ENCODE results near the gene POP4. TPM values are rescaled to one million over a fixed set of nuclear protein-coding genes. Genes with fewer than 3 reads are reported as not detected.

The POP4 gene
- total and polyA plus RNA-seq, 2 donors (not counting 3 experiments of a cell fraction or from before 2014, with no cell fraction given): 56.2 to 64.4 TPM

DNA sequence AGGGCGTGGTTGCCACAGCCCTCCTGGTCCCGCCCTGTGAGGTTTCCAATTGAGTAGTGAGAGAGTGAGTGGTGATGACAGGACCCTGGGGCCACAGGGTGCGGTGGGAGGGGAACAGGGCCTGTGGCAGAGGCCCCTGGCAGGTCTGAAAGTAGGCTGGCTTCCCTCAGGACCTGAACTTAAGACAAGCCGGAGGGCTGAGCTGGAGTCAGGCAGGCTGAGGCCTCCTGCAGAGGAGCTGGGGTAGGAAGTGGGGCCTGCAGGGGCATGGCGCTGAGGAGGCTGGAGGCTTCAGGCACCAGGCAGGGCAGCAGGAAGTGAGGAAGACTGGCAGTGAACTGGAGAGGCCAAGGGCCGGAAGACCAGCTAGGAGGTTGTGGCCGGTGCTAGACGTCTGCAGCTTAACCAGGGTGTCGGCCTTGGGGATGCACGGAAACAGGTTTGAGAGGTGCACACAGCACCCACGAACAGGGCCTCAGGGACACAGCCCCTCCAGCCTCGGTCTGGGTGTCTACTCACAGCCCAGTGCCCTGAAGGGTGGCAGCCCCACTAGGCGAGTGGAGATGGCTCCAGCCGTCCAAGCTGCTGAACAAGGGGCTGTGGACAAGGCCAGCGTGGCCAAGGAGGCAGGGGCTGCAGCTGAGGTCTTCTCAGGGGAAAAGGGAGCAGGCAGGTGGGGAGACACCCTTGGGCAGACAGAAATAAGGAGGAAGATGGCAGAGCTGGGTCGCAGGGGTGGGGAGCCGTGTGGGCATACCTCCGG is 17.8 kb downstream of the POP4 start:
- dilution Hi-C loops (cut with MboI; ENCODE audit: extremely low pct_ligation_motif_present, low sequenced_read_pairs): no loop called here

More for the DNA sequence above, 17.8 kb downstream of the POP4 start:
- Histone ChIP-seq H3K27me3 (ENCODE audit: control insufficient read depth in 2 of 2, insufficient read depth in 2 of 2, low read length in 2 of 2) (no peaks in the 10 kb centered on the region), H3K4me3 (replicated peaks in 1 of 3; ENCODE audit: insufficient read depth in 1 of 3, low read depth in 1 of 3, low read length in 3 of 3) (no peak overlapping the region), H3K36me3 (ENCODE audit: control insufficient read depth in 2 of 2, extremely low read depth in 1 of 2, insufficient read depth in 2 of 2, low read length in 2 of 2) (no peaks in the 10 kb centered on the region), H4K20me1 (replicated peaks; ENCODE audit: control insufficient read depth, extremely low read depth, insufficient read depth, low read length) (no peaks in the 10 kb centered on the region), H3K4me2 (ENCODE audit: insufficient read depth, low read length) (no peak overlapping the region), H3K9ac (replicated peaks; ENCODE audit: extremely low read depth, insufficient read depth, low read length) (no peak overlapping the region), H3K9me1 (replicated peaks; ENCODE audit: control insufficient read depth, extremely low read depth, insufficient read depth, low read length) (no peaks in the 10 kb centered on the region), H3K27ac (ENCODE audit: insufficient read depth, low read depth, low read length) (no peak overlapping the region), H3K4me1 (ENCODE audit: control insufficient read depth, extremely low read depth, insufficient read depth, low read length) (no peaks in the 10 kb centered on the region), H3K79me2 (ENCODE audit: control insufficient read depth, insufficient read depth, low read length) (no peaks in the 10 kb centered on the region), H3K9me3 (replicated peaks; ENCODE audit: control insufficient read depth, insufficient read depth, low read length) (no peaks in the 10 kb centered on the region), H2AFZ (ENCODE audit: low read depth, low read length) (no peak overlapping the region)
- no TSS peak for BruUV-seq (replicated peaks)
- no peak for FAIRE-seq
- ChIA-PET CTCF (interaction anchor here (1.1 to 1.3 kb wide), 2 partner anchors 14 to 93 kb away, joined by 3 to 5 read pairs; no protein-coding TSS in a partner anchor), POLR2A (no interaction called here)
- TF ChIP-seq JUN (IDR thresholded peaks at IDR 0.05; ENCODE audit: borderline replicate concordance, insufficient read depth, insufficient read length, low read depth) (no peak), POLR2AphosphoS5 (IDR thresholded peaks at IDR 0.05; ENCODE audit: insufficient read depth, low read depth, low read length) (no peak), MYC (IDR thresholded peaks at IDR 0.05; ENCODE audit: low read depth, low read length) (no peak), EZH2 (IDR thresholded peaks at IDR 0.05; ENCODE audit: borderline replicate concordance, low read depth, low read length, severe bottlenecking) (no peak), POLR2A (IDR thresholded peaks at IDR 0.05; ENCODE audit: low read depth, low read length) (no peak), FOS (IDR thresholded peaks at IDR 0.05; ENCODE audit: borderline replicate concordance, insufficient read depth, low read length) (no peak), GATA2 (IDR thresholded peaks at IDR 0.05; ENCODE audit: insufficient read depth, insufficient read length, low read depth, low read length) (no peak)
- TF ChIP-seq, protein P1, sequence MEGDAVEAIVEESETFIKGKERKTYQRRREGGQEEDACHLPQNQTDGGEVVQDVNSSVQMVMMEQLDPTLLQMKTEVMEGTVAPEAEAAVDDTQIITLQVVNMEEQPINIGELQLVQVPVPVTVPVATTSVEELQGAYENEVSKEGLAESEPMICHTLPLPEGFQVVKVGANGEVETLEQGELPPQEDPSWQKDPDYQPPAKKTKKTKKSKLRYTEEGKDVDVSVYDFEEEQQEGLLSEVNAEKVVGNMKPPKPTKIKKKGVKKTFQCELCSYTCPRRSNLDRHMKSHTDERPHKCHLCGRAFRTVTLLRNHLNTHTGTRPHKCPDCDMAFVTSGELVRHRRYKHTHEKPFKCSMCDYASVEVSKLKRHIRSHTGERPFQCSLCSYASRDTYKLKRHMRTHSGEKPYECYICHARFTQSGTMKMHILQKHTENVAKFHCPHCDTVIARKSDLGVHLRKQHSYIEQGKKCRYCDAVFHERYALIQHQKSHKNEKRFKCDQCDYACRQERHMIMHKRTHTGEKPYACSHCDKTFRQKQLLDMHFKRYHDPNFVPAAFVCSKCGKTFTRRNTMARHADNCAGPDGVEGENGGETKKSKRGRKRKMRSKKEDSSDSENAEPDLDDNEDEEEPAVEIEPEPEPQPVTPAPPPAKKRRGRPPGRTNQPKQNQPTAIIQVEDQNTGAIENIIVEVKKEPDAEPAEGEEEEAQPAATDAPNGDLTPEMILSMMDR (IDR thresholded peaks at IDR 0.05; ENCODE audit: extremely low read depth in 1 of 2, insufficient read depth in 1 of 2, low read depth in 1 of 2, low read length in 2 of 2): no peak
- TF ChIP-seq, protein P2, sequence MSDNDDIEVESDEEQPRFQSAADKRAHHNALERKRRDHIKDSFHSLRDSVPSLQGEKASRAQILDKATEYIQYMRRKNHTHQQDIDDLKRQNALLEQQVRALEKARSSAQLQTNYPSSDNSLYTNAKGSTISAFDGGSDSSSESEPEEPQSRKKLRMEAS (IDR thresholded peaks at IDR 0.05; ENCODE audit: insufficient read depth, insufficient read length): no peak
- DNase-seq (ENCODE audit: low read depth, low spot score): no peak
- intact Hi-C loops (cut with micrococcal nuclease): no loop called here
